Fibroblast of the aortic adventitia (primary cell): ENCODE data around the gene KDM7A. TPM values are rescaled to one million over a fixed set of nuclear protein-coding genes. Genes with fewer than 3 reads are reported as not detected.
A peak's percentile ranks its signal among the peaks of the same experiment; 100 is the strongest.

ENCODE experiments used
- DNase-seq: peaks from one replicate; pipeline ENCODE4 v3.0.0-alpha.2; 2010; ENCODE audit warnings: low read depth
- H3K4me3 ChIP-seq: 2 replicates; pipeline ENCODE4 v1.5.1; 2011; ENCODE audit warnings: low read depth, mild to moderate bottlenecking, control low read depth, low read length, moderate library complexity
- total RNA-seq: library from RNA; depleted of rRNA; stranded (reverse); fragments of >200 nt; gene quantifications from 2 replicates; pipeline ENCODE4 v1.2.3, GENCODE V29; 2012; ENCODE audit warnings: low replicate concordance
- TF ChIP-seq, protein P1 (sequence below): IDR thresholded peaks from 2 replicates; pipeline ENCODE4 v1.5.1; 2011; ENCODE audit warnings: mild to moderate bottlenecking, low read length, control low read depth, inconsistent platforms; ENCODE audit not compliant: insufficient read depth

Gene KDM7A
- total RNA-seq, 1 donor = 6.6 TPM

DNA sequence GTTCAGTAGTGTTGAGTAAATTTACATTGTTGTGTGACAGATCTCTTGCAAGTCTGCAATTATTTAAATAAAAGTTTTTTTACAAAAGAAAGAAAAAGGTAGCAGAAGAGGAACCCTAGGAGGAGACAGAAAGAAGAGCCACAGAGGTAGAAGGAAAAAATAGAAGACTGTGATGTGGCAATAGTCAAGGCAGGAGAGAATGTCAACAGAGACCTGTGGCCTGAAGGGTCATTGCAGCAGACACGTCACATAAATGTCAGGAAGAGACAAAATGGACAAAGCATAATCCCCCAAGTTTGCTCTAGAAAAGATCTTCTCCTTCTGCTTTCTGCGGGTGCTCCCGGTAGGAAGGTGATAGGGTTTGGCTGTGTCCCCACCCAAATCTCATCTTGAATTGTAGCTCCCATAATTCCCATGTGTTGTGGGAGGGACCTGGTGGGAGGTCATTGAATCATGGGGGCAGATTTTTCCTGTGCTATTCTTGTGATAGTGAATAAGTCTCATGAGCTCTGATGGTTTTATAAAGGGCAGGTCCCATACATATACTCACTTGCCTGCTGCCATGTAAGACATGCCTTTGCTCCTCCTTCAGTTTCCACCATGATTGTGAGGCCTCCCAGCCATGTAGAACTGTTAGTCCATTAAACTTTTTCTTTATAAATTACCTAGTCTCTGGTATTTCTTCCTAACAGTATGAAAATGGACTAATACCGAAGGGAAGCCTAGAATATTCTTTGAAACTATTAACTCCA, 41.1 kb upstream of the KDM7A start:
- TF ChIP-seq, protein P1, sequence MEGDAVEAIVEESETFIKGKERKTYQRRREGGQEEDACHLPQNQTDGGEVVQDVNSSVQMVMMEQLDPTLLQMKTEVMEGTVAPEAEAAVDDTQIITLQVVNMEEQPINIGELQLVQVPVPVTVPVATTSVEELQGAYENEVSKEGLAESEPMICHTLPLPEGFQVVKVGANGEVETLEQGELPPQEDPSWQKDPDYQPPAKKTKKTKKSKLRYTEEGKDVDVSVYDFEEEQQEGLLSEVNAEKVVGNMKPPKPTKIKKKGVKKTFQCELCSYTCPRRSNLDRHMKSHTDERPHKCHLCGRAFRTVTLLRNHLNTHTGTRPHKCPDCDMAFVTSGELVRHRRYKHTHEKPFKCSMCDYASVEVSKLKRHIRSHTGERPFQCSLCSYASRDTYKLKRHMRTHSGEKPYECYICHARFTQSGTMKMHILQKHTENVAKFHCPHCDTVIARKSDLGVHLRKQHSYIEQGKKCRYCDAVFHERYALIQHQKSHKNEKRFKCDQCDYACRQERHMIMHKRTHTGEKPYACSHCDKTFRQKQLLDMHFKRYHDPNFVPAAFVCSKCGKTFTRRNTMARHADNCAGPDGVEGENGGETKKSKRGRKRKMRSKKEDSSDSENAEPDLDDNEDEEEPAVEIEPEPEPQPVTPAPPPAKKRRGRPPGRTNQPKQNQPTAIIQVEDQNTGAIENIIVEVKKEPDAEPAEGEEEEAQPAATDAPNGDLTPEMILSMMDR = no peak
- no peak for DNase-seq
- H3K4me3 ChIP-seq = no peak overlapping the region

DNA sequence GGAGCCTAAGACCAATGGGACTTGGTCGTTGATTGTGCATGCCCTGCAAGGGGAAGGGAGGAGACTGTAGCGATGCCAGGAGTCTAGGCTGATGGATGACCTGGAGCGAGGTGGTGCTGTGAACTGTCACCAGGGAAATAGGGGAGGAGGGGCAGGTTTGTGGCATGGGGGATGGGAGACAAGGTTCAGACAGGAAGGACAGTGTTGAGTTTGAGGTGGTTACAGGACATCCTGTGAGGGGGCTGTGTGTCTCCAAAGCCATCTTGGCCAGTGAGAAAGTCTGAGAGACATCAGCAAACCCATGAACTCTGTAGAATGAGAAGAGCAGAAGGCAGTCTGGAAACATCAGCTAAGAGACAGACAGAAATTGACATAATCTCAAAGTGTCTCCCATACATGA, 38.5 kb upstream of the KDM7A start:
- H3K4me3 ChIP-seq = no peak overlapping the region
- no peak for DNase-seq
- TF ChIP-seq, protein P1 = no peak

- TF ChIP-seq, protein P1 = no peak
- DNase-seq = peak; percentile 68
- no peak overlapping the region for H3K4me3 ChIP-seq
These were observed 37.4 kb upstream of the KDM7A start for GRCh38 chr7:140214075-140214684.

DNA sequence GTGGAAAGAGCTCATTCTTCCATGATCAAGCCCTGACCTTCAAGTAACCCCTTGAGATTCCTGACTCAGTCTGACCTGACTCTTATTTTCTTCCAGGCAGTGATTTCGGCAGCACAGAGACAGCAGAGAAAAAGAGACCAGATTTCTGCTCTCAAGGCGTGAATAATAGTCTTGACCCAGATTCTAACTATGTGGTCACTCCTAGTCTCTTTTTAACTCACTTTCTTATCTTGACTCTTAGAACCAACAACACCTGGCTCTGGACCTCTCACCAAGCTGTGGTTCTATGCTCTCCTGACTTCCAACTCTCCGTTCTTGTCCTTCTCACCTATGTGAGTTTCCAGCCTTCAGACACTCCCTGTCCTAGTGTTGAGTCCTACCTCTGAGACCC, 36.9 kb upstream of the KDM7A start:
- DNase-seq = peak; percentile 55
- TF ChIP-seq, protein P1 = no peak
- no peak overlapping the region for H3K4me3 ChIP-seq

GRCh38 chr7:140212100-140212881, 35.5 kb upstream of the KDM7A start:
- TF ChIP-seq, protein P1 = no peak
- DNase-seq = peak; percentile 14

DNA sequence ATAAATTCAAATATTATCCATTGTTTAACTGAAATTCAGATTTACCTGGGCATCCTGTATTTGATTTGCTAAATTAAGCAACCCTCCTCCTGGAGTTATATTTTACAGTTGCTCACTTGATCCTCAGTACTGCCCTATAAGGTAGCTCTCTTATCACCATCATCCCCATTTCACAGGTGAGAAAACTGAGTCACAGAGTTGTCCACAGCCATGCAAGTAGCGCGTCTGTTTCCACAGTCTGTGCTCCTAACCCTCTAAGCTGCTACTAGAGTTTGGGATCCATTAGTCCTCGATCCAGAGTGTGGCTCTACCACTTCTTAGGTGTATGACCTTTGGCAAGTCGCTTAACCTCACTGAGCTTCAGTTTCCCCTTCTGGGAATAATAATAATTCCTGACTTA, 34.9 kb upstream of the KDM7A start:
- H3K4me3 ChIP-seq = no peak overlapping the region
- DNase-seq = no peak
- TF ChIP-seq, protein P1 = no peak

More at GRCh38 chr7:140212100-140212881, 35.5 kb upstream of the KDM7A start:
- H3K4me3 ChIP-seq = no peak overlapping the region
